Panc1 (cell line): ENCODE measurements around the gene RGS12. TPM values are rescaled to one million over a fixed set of nuclear protein-coding genes. Genes with fewer than 3 reads are reported as not detected.

Experiments used
- ATAC-seq: fragments of 200-7000 bp; cut with Tn5 transposase; 2 replicates; pipeline ENCODE4 v1.9.1; 2020; ENCODE audit warnings: mild to moderate bottlenecking, moderate library complexity
- BruUV-seq: library from RNA; stranded (reverse); fragments of 400-500 nt; replicated peaks from 2 replicates; lab custom pipeline; 2021; lab: Mats Ljungman, UMichigan
- CTCF ChIA-PET: fragments of 300-600 bp; sonication (Branson Sonifier 250); formaldehyde crosslinking; loops from one replicate; lab custom pipeline; 2022; ENCODE audit warnings: antibody characterized with exemption; lab: Charles Lee
- POLR2A ChIA-PET: fragments of 300-600 bp; sonication (Branson Sonifier 250); formaldehyde crosslinking; loops from one replicate; lab custom pipeline; 2022; ENCODE audit warnings: antibody characterized with exemption; lab: Charles Lee
- DNase-seq: peaks from one replicate; pipeline ENCODE4 v3.0.0-alpha.2; 2010; ENCODE audit warnings: low read depth, low spot score
- H3K27ac ChIP-seq: 2 replicates; pipeline ENCODE4 v1.5.1; 2011; ENCODE audit warnings: mild to moderate bottlenecking, low read length, inconsistent platforms
- H3K27me3 ChIP-seq: fragments of 200-500 bp; sonication (Bioruptor generic); 2 replicates; pipeline ENCODE4 v1.6.0; 2014; ENCODE audit warnings: low read length, inconsistent platforms; ENCODE audit not compliant: control insufficient read depth, insufficient read depth
- H3K36me3 ChIP-seq: fragments of 200-500 bp; sonication (Bioruptor generic); 2 replicates; pipeline ENCODE4 v1.5.1; 2014; ENCODE audit warnings: inconsistent platforms, mild to moderate bottlenecking, low read length, moderate library complexity; ENCODE audit not compliant: control insufficient read depth, insufficient read depth
- H3K4me1 ChIP-seq: 2 replicates; pipeline ENCODE4 v1.5.1; 2011; ENCODE audit warnings: inconsistent platforms, mild to moderate bottlenecking, low read length, moderate library complexity; ENCODE audit not compliant: control insufficient read depth, insufficient read depth
- H3K4me3 ChIP-seq, 2 experiments: 2 replicates each; pipeline ENCODE4 v1.5.1; 2011 to 2012; ENCODE audit warnings: low read depth in 2 of 2, low read length in 2 of 2, mild to moderate bottlenecking in 2 of 2, inconsistent platforms in 1 of 2, moderate library complexity in 1 of 2
- H3K9me3 ChIP-seq: fragments of 200-500 bp; sonication (Bioruptor generic); 2 replicates; pipeline ENCODE4 v1.5.1; 2014; ENCODE audit warnings: low read depth, mild to moderate bottlenecking, inconsistent platforms, low read length, moderate library complexity; ENCODE audit not compliant: control insufficient read depth, insufficient read depth
- CTCF ChIP-seq: fragments of 450-650 bp; IDR thresholded peaks from 2 replicates; pipeline ENCODE4 v1.5.1; 2017; ENCODE audit warnings: mild to moderate bottlenecking
- POLR2AphosphoS5 ChIP-seq: IDR thresholded peaks from 2 replicates; pipeline ENCODE4 v1.6.1; 2012; ENCODE audit warnings: mild to moderate bottlenecking, low read depth, low read length, moderate library complexity
- SIN3A ChIP-seq: IDR thresholded peaks from 2 replicates; pipeline ENCODE4 v1.6.1; 2012; ENCODE audit warnings: low read depth, mild to moderate bottlenecking, low read length, moderate library complexity, borderline replicate concordance; ENCODE audit not compliant: insufficient read depth
- TCF7L2 ChIP-seq: IDR thresholded peaks from 2 replicates; pipeline ENCODE4 v1.6.1; 2011; ENCODE audit warnings: mild to moderate bottlenecking, low read depth, low read length, inconsistent platforms
- in situ Hi-C: cut with HindIII; loops from 2 replicates; pipeline ENCODE4 v1.10.0; 2016; ENCODE audit warnings: low sequenced_read_pairs, low pct_unique_long_range_greater_than_20kb
- intact Hi-C: fragments of 100-400 bp; cut with micrococcal nuclease; formaldehyde crosslinking; loops from one replicate; pipeline ENCODE4 v1.10.0; 2022; ENCODE audit not compliant: unreplicated experiment
- total RNA-seq: library from RNA; stranded (reverse); gene quantifications from one replicate; pipeline ENCODE4 v1.2.1, GENCODE V29; 2021; ENCODE audit not compliant: unreplicated experiment
- TF ChIP-seq, protein P1 (sequence below), 2 experiments: IDR thresholded peaks; 2 replicates each; pipeline ENCODE4 v1.6.1; 2011 to 2012; ENCODE audit warnings: low read depth in 2 of 2, control low read depth in 1 of 2, low read length in 1 of 2, mild to moderate bottlenecking in 1 of 2, moderate library complexity in 1 of 2; ENCODE audit not compliant: insufficient read depth in 1 of 2

The RGS12 gene
- total RNA-seq, 1 experiment from 2014 or later: 24.3 TPM

DNA sequence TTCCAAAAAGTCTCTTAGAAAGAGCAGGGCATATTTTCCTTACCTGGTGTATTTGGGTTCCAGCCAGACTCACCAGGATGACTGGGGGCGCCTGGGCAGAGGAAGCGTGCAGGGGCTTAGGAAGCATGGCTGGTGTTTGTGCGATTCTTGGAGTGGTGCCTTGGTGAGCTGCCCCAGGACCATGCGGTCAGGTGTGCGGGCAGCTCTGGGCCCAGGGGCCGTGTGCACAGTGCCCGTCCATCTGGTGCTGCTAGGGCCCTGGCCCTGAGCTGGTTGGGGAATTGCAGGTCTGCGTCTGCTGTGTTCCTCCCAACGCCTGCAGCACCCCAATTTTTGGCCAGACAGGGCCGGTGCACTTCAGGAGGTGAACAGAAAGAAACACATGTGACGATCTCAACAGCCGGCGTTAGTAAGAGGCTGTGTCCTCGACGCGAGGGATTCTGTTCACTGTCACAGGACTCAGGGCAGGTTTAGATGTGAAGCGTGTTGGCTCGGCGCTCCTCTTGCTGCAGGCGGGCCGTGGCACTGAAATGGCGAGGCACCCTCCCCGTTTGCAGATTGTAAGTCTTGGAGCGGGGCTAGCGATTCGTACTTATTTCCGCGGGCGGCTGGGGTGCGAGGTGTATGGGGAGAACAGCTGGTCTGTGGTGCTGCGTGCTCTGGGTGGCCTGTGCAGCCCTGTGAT lies 15.2 kb downstream of the RGS12 start:
- Histone ChIP-seq H3K27ac (no peak overlapping the region), H3K9me3 (no peaks in the 10 kb centered on the region), H3K4me3 (no peak overlapping the region), H3K27me3 (no peaks in the 10 kb centered on the region), H3K4me1 (no peaks in the 10 kb centered on the region), H3K36me3 (no peaks in the 10 kb centered on the region)
- ATAC-seq: no peak
- CTCF ChIA-PET: no interaction called here
- POLR2A ChIA-PET: no interaction called here
- TF ChIP-seq SIN3A: no peak
- TF ChIP-seq, protein P1, sequence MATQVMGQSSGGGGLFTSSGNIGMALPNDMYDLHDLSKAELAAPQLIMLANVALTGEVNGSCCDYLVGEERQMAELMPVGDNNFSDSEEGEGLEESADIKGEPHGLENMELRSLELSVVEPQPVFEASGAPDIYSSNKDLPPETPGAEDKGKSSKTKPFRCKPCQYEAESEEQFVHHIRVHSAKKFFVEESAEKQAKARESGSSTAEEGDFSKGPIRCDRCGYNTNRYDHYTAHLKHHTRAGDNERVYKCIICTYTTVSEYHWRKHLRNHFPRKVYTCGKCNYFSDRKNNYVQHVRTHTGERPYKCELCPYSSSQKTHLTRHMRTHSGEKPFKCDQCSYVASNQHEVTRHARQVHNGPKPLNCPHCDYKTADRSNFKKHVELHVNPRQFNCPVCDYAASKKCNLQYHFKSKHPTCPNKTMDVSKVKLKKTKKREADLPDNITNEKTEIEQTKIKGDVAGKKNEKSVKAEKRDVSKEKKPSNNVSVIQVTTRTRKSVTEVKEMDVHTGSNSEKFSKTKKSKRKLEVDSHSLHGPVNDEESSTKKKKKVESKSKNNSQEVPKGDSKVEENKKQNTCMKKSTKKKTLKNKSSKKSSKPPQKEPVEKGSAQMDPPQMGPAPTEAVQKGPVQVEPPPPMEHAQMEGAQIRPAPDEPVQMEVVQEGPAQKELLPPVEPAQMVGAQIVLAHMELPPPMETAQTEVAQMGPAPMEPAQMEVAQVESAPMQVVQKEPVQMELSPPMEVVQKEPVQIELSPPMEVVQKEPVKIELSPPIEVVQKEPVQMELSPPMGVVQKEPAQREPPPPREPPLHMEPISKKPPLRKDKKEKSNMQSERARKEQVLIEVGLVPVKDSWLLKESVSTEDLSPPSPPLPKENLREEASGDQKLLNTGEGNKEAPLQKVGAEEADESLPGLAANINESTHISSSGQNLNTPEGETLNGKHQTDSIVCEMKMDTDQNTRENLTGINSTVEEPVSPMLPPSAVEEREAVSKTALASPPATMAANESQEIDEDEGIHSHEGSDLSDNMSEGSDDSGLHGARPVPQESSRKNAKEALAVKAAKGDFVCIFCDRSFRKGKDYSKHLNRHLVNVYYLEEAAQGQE (IDR thresholded peaks at IDR 0.05; ENCODE audit: insufficient read depth in 1 of 2, low read depth in 2 of 2, low read length in 1 of 2): no peak
- no peak for TF ChIP-seq CTCF
- no peak for TF ChIP-seq POLR2AphosphoS5
- TF ChIP-seq TCF7L2: no peak
- in situ Hi-C loops: no loop called here
- intact Hi-C loops: no loop called here
- BruUV-seq: no TSS peak
- DNase-seq: no peak

- Histone ChIP-seq H3K4me1 (no peaks in the 10 kb centered on the region), H3K36me3 (no peaks in the 10 kb centered on the region), H3K4me3 (no peak overlapping the region), H3K9me3 (no peaks in the 10 kb centered on the region), H3K27me3 (no peaks in the 10 kb centered on the region), H3K27ac (no peak overlapping the region)
- BruUV-seq: no TSS peak
- TF ChIP-seq POLR2AphosphoS5 (no peak), SIN3A (no peak), TCF7L2 (no peak), CTCF (no peak)
- TF ChIP-seq, protein P1 (IDR thresholded peaks at IDR 0.05; ENCODE audit: insufficient read depth in 1 of 2, low read depth in 2 of 2, low read length in 1 of 2): no peak
- ChIA-PET CTCF (no interaction called here), POLR2A (interaction anchor here (0.7 kb wide), 1 partner anchor 1552 kb away, joined by 3 read pairs; no protein-coding TSS in a partner anchor)
- DNase-seq (no peak), ATAC-seq (no peak)
- in situ Hi-C loops: no loop called here
- intact Hi-C loops: no loop called here
Observed at GRCh38 chr4:3308691-3309090, 15.9 kb downstream of the RGS12 start.
